Spleen (tissue), 11 donors: Measurements from ENCODE around the gene P2RY14. TPM values are rescaled to one million over a fixed set of nuclear protein-coding genes. Genes with fewer than 3 reads are reported as not detected.

Experiments
- DNase-seq: peaks from one replicate; pipeline ENCODE4 v3.0.0-alpha.2; 2020
- H3K27ac ChIP-seq, 8 donors: fragments of 200-600 bp; sonication (generic) in 7 of 8; 1 replicate in 4 of 8; 2 replicates in 4 of 8; pipeline versions ENCODE4 v1.5.0 to v1.8.0; 2016 to 2021; ENCODE audit warnings: inconsistent platforms in 4 of 8, mild to moderate bottlenecking in 4 of 8, moderate library complexity in 1 of 8
- H3K27me3 ChIP-seq, 7 donors: fragments of 200-600 bp; sonication (generic) in 6 of 7; replicated peaks in 1 of 7; 1 replicate in 4 of 7; 2 replicates in 3 of 7; pipeline versions ENCODE4 v1.5.0 to v1.8.0; 2016 to 2021; ENCODE audit warnings: inconsistent platforms in 3 of 7, mild to moderate bottlenecking in 1 of 7
- H3K36me3 ChIP-seq, 6 donors: fragments of 200-600 bp; sonication (generic) in 5 of 6; 1 replicate in 4 of 6; 2 replicates in 2 of 6; pipeline versions ENCODE4 v1.5.0 to v1.8.0; 2016 to 2021; ENCODE audit warnings: inconsistent platforms in 2 of 6
- H3K4me1 ChIP-seq, 6 donors: fragments of 200-600 bp; sonication (generic) in 5 of 6; 1 replicate in 3 of 6; 2 replicates in 3 of 6; pipeline versions ENCODE4 v1.5.0 to v1.8.0; 2016 to 2021; ENCODE audit warnings: inconsistent platforms in 3 of 6
- H3K4me3 ChIP-seq, 8 donors: fragments of 200-600 bp; sonication (generic) in 7 of 8; 1 replicate in 4 of 8; 2 replicates in 4 of 8; pipeline versions ENCODE4 v1.5.0 to v1.8.0; 2016 to 2021; ENCODE audit warnings: inconsistent platforms in 4 of 8, mild to moderate bottlenecking in 4 of 8, moderate library complexity in 2 of 8
- H3K9me3 ChIP-seq, 8 donors: fragments of 200-600 bp; sonication (generic) in 7 of 8; 1 replicate in 4 of 8; 2 replicates in 4 of 8; pipeline versions ENCODE4 v1.5.0 to v1.8.0; 2016 to 2021; ENCODE audit warnings: inconsistent platforms in 4 of 8
- POLR2A ChIP-seq, 3 donors: fragments of 450-650 bp; IDR thresholded peaks; one replicate each; pipeline ENCODE4 v1.5.1; 2017; ENCODE audit warnings: antibody characterized with exemption in 3 of 3, mild to moderate bottlenecking in 1 of 3
- POLR2AphosphoS5 ChIP-seq, 3 donors: sonication (generic); formaldehyde crosslinking; IDR thresholded peaks; one replicate each; pipeline ENCODE4 v1.5.1; 2017; ENCODE audit warnings: antibody characterized with exemption in 3 of 3
- WGBS, 5 donors: extraction: QIAGEN DNeasy Blood & Tissue Kit in 3 of 5; methylation state at CpG; one replicate each; pipeline versions ENCODE4 v1.1.5 to v1.1.7; 2013 to 2018; 5-methylcytosine and 5-hydroxymethylcytosine counted together
- intact Hi-C: fragments of 100-400 bp; cut with DNase I; formaldehyde crosslinking; loops from one replicate; pipeline ENCODE4 v1.15.0; 2023; ENCODE audit warnings: low total_unique reads
- polyA plus RNA-seq, 3 donors: library from polyadenylated mRNA; stranded (reverse); fragments of 200-250 nt; gene quantifications; one replicate each; pipeline ENCODE4 v1.2.1, GENCODE V29; 2013
- total RNA-seq, 7 donors: library from RNA; depleted of rRNA in 3 of 7; stranded (reverse); fragments of >200 nt in 3 of 7; fragmentation: NEBNext Ultra II Directional in 4 of 7; extraction: Animal tissue kit (Norgen Biotek cat#: 25700) in 4 of 7; gene quantifications; one replicate each; pipeline versions ENCODE4 v1.1.0 to v1.2.1, GENCODE V29; 2016 to 2021
- TF ChIP-seq, protein P1 (sequence below), 11 experiments: fragments of 200-600 bp in 7 of 11; fragments of 450-650 bp in 4 of 11; sonication (generic) in 4 of 11; IDR thresholded peaks in 8 of 11; conservative IDR thresholded peaks in 3 of 11; 1 replicate in 7 of 11; 2 replicates in 4 of 11; pipeline versions ENCODE4 v1.4.0 to v1.8.0; 2016 to 2021; ENCODE audit warnings: antibody characterized with exemption in 11 of 11, inconsistent platforms in 4 of 11, mild to moderate bottlenecking in 1 of 11
- donor health status: healthy with polysubstance abuse.
- donor health status: DM: no; HTN: no; CAD: no; lungs with moderate emphysema.
- donor health status: DM: no; HTN: no; CAD: no.
- donor health status: Bipolar disorder and iron deficiency.
- donor health status: healthy.
- donor health status: DM: no; HTN: no; CAD: no.
- donor health status: DM: yes; HTN: yes; CAD: no.

The P2RY14 gene
- total and polyA plus RNA-seq, 10 donors: 0.32 to 5.2 (median 1.9) TPM

DNA sequence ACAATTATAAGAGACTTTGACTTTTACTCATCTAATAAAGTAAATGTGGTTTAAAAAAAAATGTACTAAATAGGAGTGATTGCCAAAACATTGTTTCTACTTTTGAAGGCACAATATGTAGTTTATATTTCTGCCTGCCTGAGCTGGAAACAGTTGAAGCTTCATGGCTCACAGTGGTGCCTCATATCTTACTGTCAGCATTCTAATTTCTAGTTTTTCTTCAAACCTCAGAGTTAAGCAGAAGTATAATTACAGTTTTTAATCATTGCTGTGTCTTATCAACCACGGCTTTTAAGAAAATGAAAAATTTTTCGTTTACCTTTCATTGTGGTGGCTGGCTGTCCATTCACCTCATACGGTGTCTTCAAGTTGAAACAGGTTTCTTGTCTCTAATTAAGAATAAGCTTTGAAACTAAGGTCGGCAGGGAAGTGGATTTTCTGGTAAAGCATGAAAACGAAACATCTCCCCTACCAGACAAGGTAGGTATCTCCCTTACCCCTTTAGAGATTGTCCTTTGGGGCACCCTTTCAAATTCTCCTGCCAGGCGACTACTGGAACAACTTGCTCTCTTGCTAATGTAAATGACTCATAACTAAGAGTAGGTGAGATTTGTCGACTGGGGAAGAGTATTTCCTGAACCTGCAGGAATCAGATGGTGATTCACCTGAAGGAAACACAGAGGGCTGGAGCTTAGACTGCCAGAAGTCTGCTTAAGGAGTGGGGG, 38.1 kb upstream of the P2RY14 start, which contains the start of gene GPR87:
GPR87 (minus strand) TSS at position 554 of the 725 bp plus-strand sequence. CDS start 16,720 bp downstream, outside the sequence.
- Histone ChIP-seq H3K27me3 (no peaks in the 10 kb centered on the region), H3K36me3 (no peaks in the 10 kb centered on the region), H3K27ac (no peak within 1 kb of the TSS), H3K9me3 (no peaks in the 10 kb centered on the region), H3K4me1 (peaks cover 0 to 19% (median 0%) of the 10 kb centered on the region in 6 donors), H3K4me3 (no peak within 1 kb of the TSS)
- TF ChIP-seq, protein P1, sequence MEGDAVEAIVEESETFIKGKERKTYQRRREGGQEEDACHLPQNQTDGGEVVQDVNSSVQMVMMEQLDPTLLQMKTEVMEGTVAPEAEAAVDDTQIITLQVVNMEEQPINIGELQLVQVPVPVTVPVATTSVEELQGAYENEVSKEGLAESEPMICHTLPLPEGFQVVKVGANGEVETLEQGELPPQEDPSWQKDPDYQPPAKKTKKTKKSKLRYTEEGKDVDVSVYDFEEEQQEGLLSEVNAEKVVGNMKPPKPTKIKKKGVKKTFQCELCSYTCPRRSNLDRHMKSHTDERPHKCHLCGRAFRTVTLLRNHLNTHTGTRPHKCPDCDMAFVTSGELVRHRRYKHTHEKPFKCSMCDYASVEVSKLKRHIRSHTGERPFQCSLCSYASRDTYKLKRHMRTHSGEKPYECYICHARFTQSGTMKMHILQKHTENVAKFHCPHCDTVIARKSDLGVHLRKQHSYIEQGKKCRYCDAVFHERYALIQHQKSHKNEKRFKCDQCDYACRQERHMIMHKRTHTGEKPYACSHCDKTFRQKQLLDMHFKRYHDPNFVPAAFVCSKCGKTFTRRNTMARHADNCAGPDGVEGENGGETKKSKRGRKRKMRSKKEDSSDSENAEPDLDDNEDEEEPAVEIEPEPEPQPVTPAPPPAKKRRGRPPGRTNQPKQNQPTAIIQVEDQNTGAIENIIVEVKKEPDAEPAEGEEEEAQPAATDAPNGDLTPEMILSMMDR (IDR thresholded peaks at IDR 0.05 in 8 of 11, conservative IDR thresholded peaks at IDR 0.05 in 3 of 11): no peak
- TF ChIP-seq POLR2A (IDR thresholded peaks at IDR 0.05): no peak
- TF ChIP-seq POLR2AphosphoS5 (IDR thresholded peaks at IDR 0.05): no peak
- intact Hi-C loops: no loop called here
- 56 to 76% (median 70%) methylated on average over 7 of the region's 7 CpGs for WGBS, 5 donors
- DNase-seq: no peak

DNA sequence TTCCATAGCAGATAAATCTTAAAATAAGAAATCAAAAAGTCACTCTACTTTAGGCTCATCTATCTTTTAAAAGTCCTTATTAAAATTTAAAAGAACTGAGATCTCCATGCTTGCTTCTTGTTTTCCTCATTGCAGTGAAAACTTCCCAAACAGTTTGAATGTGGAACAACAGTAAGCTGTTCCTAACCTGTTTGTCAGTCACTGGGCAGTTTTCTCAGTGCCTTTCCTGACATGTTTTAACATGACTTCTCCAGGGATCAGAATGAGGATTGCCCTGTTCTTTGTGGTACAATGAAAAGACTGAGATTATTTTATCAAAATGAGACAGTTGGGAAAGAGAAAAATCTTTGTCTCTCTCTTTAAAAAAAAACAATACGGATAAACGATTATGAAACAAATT, 37.5 kb upstream of the P2RY14 start:
- no peak for DNase-seq
- TF ChIP-seq POLR2AphosphoS5 (IDR thresholded peaks at IDR 0.05) (no peak), POLR2A (IDR thresholded peaks at IDR 0.05) (no peak)
- TF ChIP-seq, protein P1 (IDR thresholded peaks at IDR 0.05 in 8 of 11, conservative IDR thresholded peaks at IDR 0.05 in 3 of 11): no peak

DNA sequence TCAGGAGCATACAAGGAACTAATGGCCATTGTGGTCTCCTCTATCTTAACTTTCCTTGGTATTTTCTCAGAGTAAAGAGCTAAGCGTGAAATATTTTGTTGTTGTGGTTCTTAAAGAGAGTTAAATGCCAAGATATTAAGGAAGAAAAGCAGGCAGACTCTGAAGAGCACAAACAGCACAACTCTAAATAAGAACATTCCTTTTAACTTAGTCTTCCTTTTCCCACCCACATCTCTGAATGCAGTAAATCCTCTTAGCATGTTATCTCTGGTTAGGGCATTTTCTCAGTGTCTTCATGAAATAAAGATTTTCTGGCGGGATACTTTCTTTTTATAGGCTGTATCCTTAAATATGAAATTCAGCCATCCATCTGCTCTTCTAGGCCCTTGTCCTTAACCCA, 36.8 kb upstream of the P2RY14 start:
- Histone ChIP-seq H3K27me3 (no peaks in the 10 kb centered on the region), H3K9me3 (no peaks in the 10 kb centered on the region), H3K27ac (no peak overlapping the region), H3K4me1 (peaks cover 0 to 9% (median 0%) of the 10 kb centered on the region in 6 donors), H3K4me3 (no peak overlapping the region), H3K36me3 (no peaks in the 10 kb centered on the region)
- no peak for TF ChIP-seq POLR2AphosphoS5 (IDR thresholded peaks at IDR 0.05)
- no peak for TF ChIP-seq POLR2A (IDR thresholded peaks at IDR 0.05)
- TF ChIP-seq, protein P1 (IDR thresholded peaks at IDR 0.05 in 8 of 11, conservative IDR thresholded peaks at IDR 0.05 in 3 of 11): no peak
- intact Hi-C loops: no loop called here
- no peak for DNase-seq
- 65 to 97% (median 92%) methylated on average over 2 of the region's 2 CpGs for WGBS, 5 donors

More for the DNA sequence above, 37.5 kb upstream of the P2RY14 start:
- Histone ChIP-seq H3K27ac (no peak overlapping the region), H3K4me3 (no peak overlapping the region), H3K36me3 (no peaks in the 10 kb centered on the region), H3K9me3 (no peaks in the 10 kb centered on the region), H3K4me1 (peaks cover 0 to 13% (median 0%) of the 10 kb centered on the region in 6 donors), H3K27me3 (no peaks in the 10 kb centered on the region)
- 86 to 96% (median 90%) methylated on average over 2 of the region's 2 CpGs for whole genome bisulfite sequencing, 5 donors
- intact Hi-C loops: no loop called here

DNA sequence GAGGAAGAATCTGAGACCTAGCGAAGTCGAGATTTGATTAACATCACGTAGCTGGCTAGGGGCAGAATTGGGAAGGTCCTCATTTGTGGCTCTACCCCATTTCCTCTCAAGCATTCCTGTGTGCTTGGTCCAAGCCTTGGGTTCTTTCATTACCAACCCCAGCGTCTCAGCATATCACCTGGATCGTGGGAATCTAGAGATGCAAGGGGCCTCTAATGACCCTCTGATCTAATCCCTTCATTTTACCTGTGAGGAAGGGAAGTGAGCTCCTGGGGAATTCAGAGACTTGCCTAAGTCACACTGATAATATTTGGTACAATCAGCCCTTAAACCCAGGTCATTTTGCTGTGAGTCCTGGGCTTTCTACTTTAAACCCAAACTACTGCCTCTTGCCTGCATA, 36.3 kb upstream of the P2RY14 start:
- intact Hi-C loops: no loop called here
- Histone ChIP-seq H3K36me3 (no peaks in the 10 kb centered on the region), H3K9me3 (no peaks in the 10 kb centered on the region), H3K27me3 (no peaks in the 10 kb centered on the region), H3K4me3 (no peak overlapping the region), H3K4me1 (peaks cover 0 to 9% (median 0%) of the 10 kb centered on the region in 6 donors), H3K27ac (no peak overlapping the region)
- 86 to 96% (median 93%) methylated on average over 5 of the region's 5 CpGs for WGBS, 5 donors
- DNase-seq: no peak
- TF ChIP-seq, protein P1 (IDR thresholded peaks at IDR 0.05 in 8 of 11, conservative IDR thresholded peaks at IDR 0.05 in 3 of 11): no peak
